Cardiac fibroblast (primary cell): ENCODE data around the gene UBE2E2.

Experiments
- DNase-seq, 2 donors: peaks; one replicate each; pipeline versions ENCODE4 v3.0.0 to v3.0.0-alpha.2; 2010; ENCODE audit warnings: low read depth in 2 of 2
- H3K4me3 ChIP-seq, 2 donors: replicated peaks in 1 of 2; 1 replicate in 1 of 2; 2 replicates in 1 of 2; pipeline ENCODE4 v1.5.1; 2011; ENCODE audit warnings: low read depth in 2 of 2, low read length in 2 of 2, mild to moderate bottlenecking in 2 of 2, moderate library complexity in 1 of 2
- TF ChIP-seq, protein P1 (sequence below): IDR thresholded peaks from one replicate; pipeline ENCODE4 v1.5.1; 2011; ENCODE audit warnings: low read depth, mild to moderate bottlenecking, low read length, inconsistent platforms

UBE2E2 gene

DNA sequence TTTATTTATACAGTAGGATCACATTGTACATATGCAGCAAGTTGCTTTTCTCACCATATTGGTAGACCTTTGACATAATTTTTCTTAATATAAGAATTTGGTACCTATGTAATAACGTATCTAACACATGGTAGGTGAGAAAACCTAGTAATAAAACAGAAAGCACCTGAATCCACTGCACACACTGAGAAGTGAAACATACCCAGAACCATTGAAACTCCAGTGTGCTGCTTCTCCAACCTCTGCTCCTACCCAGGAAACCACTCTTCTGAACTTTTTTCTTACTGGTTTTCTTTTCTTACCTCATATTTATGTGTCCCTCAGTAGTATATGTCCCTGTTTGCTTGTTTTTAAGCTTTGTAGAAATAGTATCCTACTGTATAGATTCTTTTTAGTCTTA, 293.0 kb downstream of the UBE2E2 start:
- DNase-seq: no peak
- TF ChIP-seq, protein P1, sequence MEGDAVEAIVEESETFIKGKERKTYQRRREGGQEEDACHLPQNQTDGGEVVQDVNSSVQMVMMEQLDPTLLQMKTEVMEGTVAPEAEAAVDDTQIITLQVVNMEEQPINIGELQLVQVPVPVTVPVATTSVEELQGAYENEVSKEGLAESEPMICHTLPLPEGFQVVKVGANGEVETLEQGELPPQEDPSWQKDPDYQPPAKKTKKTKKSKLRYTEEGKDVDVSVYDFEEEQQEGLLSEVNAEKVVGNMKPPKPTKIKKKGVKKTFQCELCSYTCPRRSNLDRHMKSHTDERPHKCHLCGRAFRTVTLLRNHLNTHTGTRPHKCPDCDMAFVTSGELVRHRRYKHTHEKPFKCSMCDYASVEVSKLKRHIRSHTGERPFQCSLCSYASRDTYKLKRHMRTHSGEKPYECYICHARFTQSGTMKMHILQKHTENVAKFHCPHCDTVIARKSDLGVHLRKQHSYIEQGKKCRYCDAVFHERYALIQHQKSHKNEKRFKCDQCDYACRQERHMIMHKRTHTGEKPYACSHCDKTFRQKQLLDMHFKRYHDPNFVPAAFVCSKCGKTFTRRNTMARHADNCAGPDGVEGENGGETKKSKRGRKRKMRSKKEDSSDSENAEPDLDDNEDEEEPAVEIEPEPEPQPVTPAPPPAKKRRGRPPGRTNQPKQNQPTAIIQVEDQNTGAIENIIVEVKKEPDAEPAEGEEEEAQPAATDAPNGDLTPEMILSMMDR: no peak
- H3K4me3 ChIP-seq: no peak overlapping the region

DNA sequence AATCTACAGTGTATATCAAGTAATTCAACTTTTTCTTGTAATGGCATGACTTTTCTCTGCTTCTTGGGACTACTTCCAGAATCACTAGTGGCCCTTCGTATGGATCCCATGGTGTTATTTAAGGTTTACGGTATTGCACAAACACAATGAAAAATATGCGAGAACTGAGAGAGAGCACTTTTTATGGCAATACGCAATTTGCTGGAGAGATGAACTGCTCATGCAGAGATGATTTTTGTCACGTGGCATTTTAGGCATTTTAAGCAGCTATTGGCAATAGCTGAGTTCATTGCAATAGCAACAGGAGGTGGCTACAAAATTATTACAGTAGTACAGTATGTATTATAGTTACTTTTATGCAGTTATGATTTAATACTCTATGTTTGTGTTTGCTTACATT, 294.0 kb downstream of the UBE2E2 start:
- TF ChIP-seq, protein P1: no peak
- DNase-seq: no peak
- no peak overlapping the region for H3K4me3 ChIP-seq

DNA sequence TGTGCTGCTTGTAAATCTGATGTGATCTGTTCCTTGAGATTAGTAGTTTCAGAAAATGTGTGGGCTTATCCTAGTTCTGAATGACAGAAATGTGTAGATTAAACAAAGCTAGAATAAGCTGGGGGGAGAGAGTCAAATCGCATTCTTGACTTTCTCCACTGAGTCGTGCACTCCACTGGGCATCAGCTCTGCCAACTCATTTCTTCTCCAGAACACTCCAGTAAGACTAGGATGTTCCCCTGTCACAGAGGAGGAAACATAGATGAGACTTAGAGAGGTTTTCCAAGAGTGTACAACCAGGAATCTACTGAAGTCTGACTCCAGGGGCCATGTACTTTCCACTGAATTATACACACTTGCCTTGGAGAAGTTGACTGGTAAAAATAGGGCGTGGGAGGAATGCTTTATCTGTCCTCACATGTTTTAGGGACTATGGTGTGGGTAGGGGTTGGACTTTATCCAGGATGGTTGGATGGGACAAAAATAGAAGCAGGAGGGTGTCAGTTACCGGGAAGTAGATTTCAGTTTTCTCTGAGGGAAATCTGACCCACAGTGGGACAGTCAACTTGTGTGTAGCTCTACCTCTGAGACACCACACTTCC, 298.2 kb downstream of the UBE2E2 start:
- H3K4me3 ChIP-seq: no peak overlapping the region
- DNase-seq: peak in 1 of 2 donors; percentile 37
- TF ChIP-seq, protein P1: no peak

DNA sequence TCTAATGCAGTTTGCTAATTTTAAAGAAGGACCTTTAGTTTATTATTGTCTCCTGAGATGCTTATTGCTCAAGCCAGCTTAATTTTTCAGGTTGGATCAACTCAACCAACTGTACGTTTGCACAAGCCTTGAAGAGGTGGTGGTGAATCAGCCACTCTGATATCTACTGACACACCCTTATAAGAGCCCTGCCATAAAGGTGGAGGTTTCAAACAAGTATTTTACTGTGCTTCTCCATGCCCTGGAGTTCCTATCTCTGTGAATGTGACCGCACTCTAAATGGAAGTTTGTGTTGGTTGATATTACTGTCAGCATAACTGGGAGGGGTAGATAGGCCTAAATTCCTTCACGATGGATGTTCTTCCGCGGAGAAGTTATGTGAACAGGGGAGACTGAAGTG, 305.3 kb downstream of the UBE2E2 start:
- DNase-seq: no peak
- TF ChIP-seq, protein P1: no peak
- no peak overlapping the region for H3K4me3 ChIP-seq

DNA sequence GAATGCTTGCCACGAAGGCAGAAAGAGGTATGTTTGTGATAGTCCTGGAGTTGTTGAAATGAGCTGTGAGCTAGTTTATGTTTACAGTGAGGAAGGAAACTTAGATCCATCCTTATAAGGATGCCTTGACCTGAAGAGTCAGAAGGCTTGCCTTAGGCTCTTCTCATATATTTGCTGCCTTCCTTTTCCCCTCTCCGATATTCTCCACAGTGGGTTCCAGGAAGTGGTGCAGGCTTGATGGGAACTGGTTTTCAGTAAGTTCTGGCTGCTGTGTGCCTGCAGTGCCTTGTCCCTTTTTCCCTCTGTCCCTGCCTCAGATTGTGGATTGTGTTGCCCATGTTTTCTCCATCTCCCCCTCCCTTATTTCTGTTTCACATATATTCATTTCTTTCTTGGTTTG, 315.3 kb downstream of the UBE2E2 start:
- peak in 1 of 2 donors; percentile 12 for DNase-seq
- TF ChIP-seq, protein P1: no peak
- H3K4me3 ChIP-seq: no peak overlapping the region

DNA sequence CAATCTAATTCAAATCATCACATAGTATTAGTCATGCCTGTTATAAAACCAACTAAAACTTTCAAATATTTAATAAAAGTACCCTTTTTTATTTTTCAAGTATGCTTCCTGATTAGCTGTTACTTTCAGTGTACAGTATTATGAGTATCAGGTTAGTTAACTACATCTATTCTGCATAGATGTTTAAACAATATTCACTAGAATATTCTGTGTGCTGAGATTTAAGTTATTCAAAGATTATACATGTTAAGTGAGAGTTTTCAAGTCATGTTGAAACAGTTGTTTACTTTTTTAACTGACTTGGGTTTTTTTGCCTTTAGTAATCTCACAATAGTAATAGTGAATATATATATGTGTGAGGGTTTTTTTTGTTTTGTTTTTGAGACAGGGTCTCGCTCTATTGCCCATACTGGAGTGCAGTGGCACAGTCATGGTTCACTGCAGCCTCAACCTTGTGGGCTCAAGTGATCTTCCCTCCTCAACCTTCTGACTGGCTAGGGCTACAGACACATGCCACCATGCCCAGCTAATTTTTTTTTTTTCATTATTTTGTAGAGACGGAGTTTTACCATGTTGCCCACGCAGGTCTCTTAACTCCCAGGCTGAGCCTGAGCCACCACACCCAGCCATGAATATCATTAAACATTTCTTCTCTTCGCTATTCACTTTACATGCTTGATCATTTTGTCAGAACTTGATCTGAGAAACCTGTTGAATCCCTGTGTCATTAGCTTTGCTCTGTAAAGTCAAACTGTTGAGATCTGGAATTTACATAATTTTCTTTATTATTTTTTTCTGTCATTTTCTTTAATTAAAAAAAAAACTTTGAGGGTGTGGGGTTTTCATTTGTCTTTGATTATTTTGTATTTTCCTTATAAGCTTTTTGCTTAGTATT, 316.4 kb downstream of the UBE2E2 start:
- DNase-seq: no peak
- TF ChIP-seq, protein P1: no peak
- no peak overlapping the region for H3K4me3 ChIP-seq
